KMS-11 (cell line): Measurements from ENCODE around the gene MPRIP.

Experiments
- H2AFZ ChIP-seq: fragments of 200-600 bp; sonication (generic); 2 replicates; pipeline ENCODE4 v1.6.1; 2016; ENCODE audit warnings: antibody characterized with exemption, mixed run types, low read depth
- H3K27ac ChIP-seq: fragments of 200-600 bp; sonication (generic); 2 replicates; pipeline ENCODE4 v1.6.1; 2016; ENCODE audit warnings: mild to moderate bottlenecking, mixed run types
- H3K27me3 ChIP-seq: fragments of 200-600 bp; sonication (generic); 2 replicates; pipeline ENCODE4 v1.6.1; 2017; ENCODE audit warnings: mild to moderate bottlenecking, low read depth, mixed run types, moderate library complexity; ENCODE audit not compliant: insufficient read depth
- H3K36me3 ChIP-seq: fragments of 200-600 bp; sonication (generic); 2 replicates; pipeline ENCODE4 v1.6.1; 2017; ENCODE audit warnings: mild to moderate bottlenecking, mixed run types; ENCODE audit not compliant: insufficient read depth
- H3K4me1 ChIP-seq: fragments of 200-600 bp; sonication (generic); 2 replicates; pipeline ENCODE4 v1.6.1; 2016; ENCODE audit warnings: mild to moderate bottlenecking, low read depth, mixed run types; ENCODE audit not compliant: poor library complexity, severe bottlenecking
- H3K4me2 ChIP-seq: fragments of 200-600 bp; sonication (generic); 2 replicates; pipeline ENCODE4 v1.7.0; 2016; ENCODE audit warnings: mild to moderate bottlenecking, mixed run types
- H3K4me3 ChIP-seq: fragments of 200-600 bp; sonication (generic); IDR thresholded peaks from 2 replicates; pipeline ENCODE4 v1.6.1; 2017; ENCODE audit warnings: low read depth, low read length, mixed read lengths; ENCODE audit not compliant: insufficient read depth
- H3K79me2 ChIP-seq: fragments of 200-600 bp; sonication (generic); 2 replicates; pipeline ENCODE4 v1.6.1; 2016; ENCODE audit warnings: low read depth, mixed run types; ENCODE audit not compliant: insufficient read depth
- H3K9ac ChIP-seq: fragments of 200-600 bp; sonication (generic); 2 replicates; pipeline ENCODE4 v1.6.1; 2016; ENCODE audit warnings: mild to moderate bottlenecking, mixed run types
- H4K20me1 ChIP-seq: fragments of 200-600 bp; sonication (generic); 2 replicates; pipeline ENCODE4 v1.6.1; 2016; ENCODE audit warnings: mild to moderate bottlenecking, mixed run types; ENCODE audit not compliant: insufficient read depth
- CTCF ChIP-seq: fragments of 200-600 bp; sonication (generic); conservative IDR thresholded peaks from 2 replicates; pipeline ENCODE4 v1.6.1; 2017; ENCODE audit warnings: low read depth, mild to moderate bottlenecking, antibody characterized with exemption, low read length, moderate library complexity, mixed read lengths

The MPRIP gene

DNA sequence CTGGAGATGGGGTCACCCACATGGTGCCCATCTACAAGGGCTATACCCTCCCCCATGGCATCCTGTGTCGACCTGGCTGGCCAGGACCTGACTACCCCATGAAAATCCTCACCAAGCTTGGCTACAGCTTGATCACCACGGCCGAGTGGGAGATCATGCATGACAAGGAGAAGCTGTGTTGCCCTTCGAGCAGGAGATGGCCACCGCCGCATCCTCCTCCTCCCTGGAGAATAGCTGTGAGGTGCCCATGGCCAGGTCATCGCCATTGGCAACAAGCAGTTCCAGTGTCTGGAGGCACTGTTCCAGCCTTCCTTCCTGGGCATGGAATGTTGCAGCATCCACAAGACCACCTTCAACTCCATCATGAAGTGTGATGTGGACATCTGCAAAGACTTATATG is 200.0 kb downstream of the MPRIP start:
- Histone ChIP-seq H3K36me3 (no peaks in the 10 kb centered on the region), H3K27ac (no peak overlapping the region), H3K9ac (no peak overlapping the region), H2AFZ (no peak overlapping the region), H3K79me2 (no peaks in the 10 kb centered on the region), H4K20me1 (no peaks in the 10 kb centered on the region), H3K4me1 (peaks cover 25% of the 10 kb centered on the region), H3K27me3 (no peaks in the 10 kb centered on the region), H3K4me3 (no peak overlapping the region), H3K4me2 (no peak overlapping the region)
- no peak for TF ChIP-seq CTCF
